Progenitor cell of endocrine pancreas (in vitro differentiated cells): ENCODE data around the gene GNPTAB. TPM values are rescaled to one million over a fixed set of nuclear protein-coding genes. Genes with fewer than 3 reads are reported as not detected.
"Not testable (repeated sequence)": the region's sequence is repeated elsewhere in the genome, so short reads cannot be mapped to it uniquely, and the experiment has no call there.

Experiments used
- DNase-seq: peaks from one replicate; pipeline ENCODE4 v3.0.0; 2021; ENCODE audit warnings: low spot score; ENCODE audit not compliant: unreplicated experiment
- H3K27ac Mint-ChIP-seq: 2 replicates; pipeline ENCODE4 v1.8.0; 2021; ENCODE audit warnings: mild to moderate bottlenecking, moderate library complexity, mixed read lengths
- H3K27me3 Mint-ChIP-seq: 2 replicates; pipeline ENCODE4 v1.8.0; 2021; ENCODE audit warnings: mixed read lengths
- H3K36me3 Mint-ChIP-seq: 2 replicates; pipeline ENCODE4 v1.8.0; 2022; ENCODE audit warnings: mixed read lengths; ENCODE audit not compliant: insufficient read depth
- H3K4me1 Mint-ChIP-seq: 2 replicates; pipeline ENCODE4 v1.8.0; 2021; ENCODE audit warnings: low read depth, mixed read lengths
- H3K4me3 Mint-ChIP-seq: 2 replicates; pipeline ENCODE4 v1.8.0; 2021; ENCODE audit warnings: low read depth, mild to moderate bottlenecking, moderate library complexity, mixed read lengths
- H3K9me3 Mint-ChIP-seq: 2 replicates; pipeline ENCODE4 v1.8.0; 2021; ENCODE audit warnings: low read depth, mixed read lengths
- total RNA-seq: library from RNA; stranded (reverse); gene quantifications from 2 replicates; pipeline ENCODE4 v1.2.1, GENCODE V29; 2021
- TF ChIP-seq, protein P1 (sequence below): fragments of 200-600 bp; sonication (generic); IDR thresholded peaks from one replicate; pipeline ENCODE4 v1.5.0; 2021; ENCODE audit warnings: antibody characterized with exemption, mild to moderate bottlenecking; ENCODE audit not compliant: unreplicated experiment

GNPTAB gene
- total RNA-seq, 1 donor from 2014 or later, result 23.2 TPM

DNA sequence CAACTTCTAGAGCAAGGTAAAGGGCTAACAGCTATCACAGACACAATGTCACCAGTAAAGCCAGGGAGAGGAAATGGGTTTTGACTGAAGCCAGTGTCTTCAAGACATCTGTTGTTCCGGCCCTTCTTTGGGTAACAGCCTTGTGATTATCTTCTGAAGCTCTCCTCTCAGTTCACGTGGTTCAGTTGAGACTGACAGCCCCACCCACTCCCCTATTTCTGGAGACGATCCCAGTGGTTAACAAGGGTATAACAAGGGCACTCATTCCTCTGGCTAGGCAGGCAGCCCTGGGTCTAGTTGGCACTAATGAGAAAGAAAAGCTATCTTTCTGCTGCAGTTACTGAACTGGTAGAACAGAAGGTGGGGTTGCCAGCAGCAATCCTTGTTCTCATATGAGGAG lies 6.9 kb downstream of the GNPTAB start:
- TF ChIP-seq, protein P1, sequence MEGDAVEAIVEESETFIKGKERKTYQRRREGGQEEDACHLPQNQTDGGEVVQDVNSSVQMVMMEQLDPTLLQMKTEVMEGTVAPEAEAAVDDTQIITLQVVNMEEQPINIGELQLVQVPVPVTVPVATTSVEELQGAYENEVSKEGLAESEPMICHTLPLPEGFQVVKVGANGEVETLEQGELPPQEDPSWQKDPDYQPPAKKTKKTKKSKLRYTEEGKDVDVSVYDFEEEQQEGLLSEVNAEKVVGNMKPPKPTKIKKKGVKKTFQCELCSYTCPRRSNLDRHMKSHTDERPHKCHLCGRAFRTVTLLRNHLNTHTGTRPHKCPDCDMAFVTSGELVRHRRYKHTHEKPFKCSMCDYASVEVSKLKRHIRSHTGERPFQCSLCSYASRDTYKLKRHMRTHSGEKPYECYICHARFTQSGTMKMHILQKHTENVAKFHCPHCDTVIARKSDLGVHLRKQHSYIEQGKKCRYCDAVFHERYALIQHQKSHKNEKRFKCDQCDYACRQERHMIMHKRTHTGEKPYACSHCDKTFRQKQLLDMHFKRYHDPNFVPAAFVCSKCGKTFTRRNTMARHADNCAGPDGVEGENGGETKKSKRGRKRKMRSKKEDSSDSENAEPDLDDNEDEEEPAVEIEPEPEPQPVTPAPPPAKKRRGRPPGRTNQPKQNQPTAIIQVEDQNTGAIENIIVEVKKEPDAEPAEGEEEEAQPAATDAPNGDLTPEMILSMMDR, result peak; percentile 25
- no peaks in the 10 kb centered on the region for H3K27me3 Mint-ChIP-seq
- peaks cover 2% of the 10 kb centered on the region for H3K4me1 Mint-ChIP-seq
- no peak overlapping the region for H3K27ac Mint-ChIP-seq
- peaks cover 4% of the 10 kb centered on the region for H3K9me3 Mint-ChIP-seq
- H3K4me3 Mint-ChIP-seq, result no peak overlapping the region
- no peak for DNase-seq
- H3K36me3 Mint-ChIP-seq, result no peaks in the 10 kb centered on the region

DNA sequence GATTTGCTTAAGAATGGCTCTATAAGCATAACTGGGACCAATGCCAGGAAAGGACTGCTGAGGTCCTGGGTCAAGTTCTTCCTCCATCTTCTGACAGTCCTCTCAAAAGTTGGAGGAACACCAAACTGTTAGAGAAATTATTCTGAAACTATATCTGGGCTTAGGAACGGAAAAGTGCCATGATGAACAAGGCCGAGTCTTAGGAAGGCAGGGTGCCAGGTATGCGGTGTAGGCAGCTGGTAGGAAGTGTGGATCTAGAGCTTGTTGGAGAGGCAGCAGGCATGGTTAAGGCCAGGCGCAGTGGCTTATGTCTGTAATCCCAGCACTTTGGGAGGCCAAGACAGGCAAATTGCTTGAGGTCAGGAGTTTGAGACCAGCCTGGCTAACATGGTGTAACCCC lies 7.7 kb downstream of the GNPTAB start:
- Mint-ChIP-seq H3K27me3 (no peaks in the 10 kb centered on the region), H3K4me1 (peaks cover 2% of the 10 kb centered on the region), H3K9me3 (peaks cover 4% of the 10 kb centered on the region), H3K27ac (no peak overlapping the region), H3K4me3 (no peak overlapping the region), H3K36me3 (no peaks in the 10 kb centered on the region)
- TF ChIP-seq, protein P1, result no peak
- DNase-seq, result no peak

DNA sequence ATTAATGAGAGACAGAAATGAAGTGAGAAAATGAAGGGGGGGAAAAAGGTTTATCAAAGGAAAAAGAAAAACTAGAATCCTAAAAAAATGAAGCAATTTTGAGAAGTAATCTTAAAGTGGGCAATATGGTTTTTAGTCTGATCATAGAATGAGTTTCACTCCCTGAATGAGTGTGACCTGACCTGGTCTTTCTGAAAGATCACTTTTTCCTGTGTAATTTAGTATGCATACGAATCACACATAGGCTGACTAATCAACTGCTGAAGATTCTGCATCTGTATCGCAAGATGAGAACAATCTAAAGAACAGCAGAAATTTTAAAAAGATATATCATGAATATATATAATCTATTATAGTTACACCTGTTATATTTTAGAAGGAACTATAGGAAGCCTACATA lies 11.3 kb downstream of the GNPTAB start:
- H3K27ac Mint-ChIP-seq, result no peak overlapping the region
- no peaks in the 10 kb centered on the region for H3K36me3 Mint-ChIP-seq
- H3K9me3 Mint-ChIP-seq, result peaks cover 11% of the 10 kb centered on the region
- H3K27me3 Mint-ChIP-seq, result no peaks in the 10 kb centered on the region
- no peak overlapping the region for H3K4me3 Mint-ChIP-seq
- H3K4me1 Mint-ChIP-seq, result no peaks in the 10 kb centered on the region
- TF ChIP-seq, protein P1, result no peak
- no peak for DNase-seq

DNA sequence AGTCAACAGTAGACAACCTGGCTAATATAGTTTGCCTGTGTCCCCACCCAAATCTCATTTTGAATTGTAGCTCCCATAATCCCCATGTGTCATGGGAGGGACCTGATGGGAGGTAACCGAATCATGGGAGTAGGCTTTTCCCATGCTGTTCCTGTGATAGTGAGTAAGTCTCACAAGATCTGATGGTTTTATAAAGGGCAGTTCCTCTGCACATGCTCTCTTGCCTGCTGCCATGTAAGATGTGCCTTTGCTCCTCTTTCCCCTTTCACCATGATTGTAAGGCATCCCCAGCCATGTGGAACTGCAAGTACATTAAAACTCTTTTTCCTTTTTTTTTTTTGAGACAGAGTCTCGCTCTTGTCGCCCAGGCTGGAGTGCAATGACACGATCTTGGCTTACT lies 12.1 kb downstream of the GNPTAB start:
- not testable (repeated sequence) for H3K36me3 Mint-ChIP-seq, H3K4me3 Mint-ChIP-seq, DNase-seq, H3K27me3 Mint-ChIP-seq, H3K4me1 Mint-ChIP-seq, H3K27ac Mint-ChIP-seq
- peaks cover 11% of the 10 kb centered on the region for H3K9me3 Mint-ChIP-seq

DNA sequence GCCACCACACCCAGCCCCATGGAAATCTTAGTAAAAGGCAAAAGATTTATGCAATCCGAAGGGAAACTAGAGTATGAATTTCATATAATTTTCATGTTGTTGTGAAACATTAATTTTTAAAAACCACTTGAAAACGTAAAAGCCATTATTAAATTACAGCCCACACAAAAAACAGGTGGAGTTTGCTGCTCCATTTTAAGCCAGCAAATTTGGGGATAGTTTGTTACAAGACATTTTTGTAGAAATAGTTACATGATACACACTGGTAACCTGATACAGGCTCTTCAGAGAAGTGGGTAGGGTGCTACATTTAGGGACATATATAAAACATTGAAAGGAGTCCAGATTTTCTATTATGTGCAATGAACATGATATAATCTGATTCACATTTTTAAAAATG lies 17.6 kb downstream of the GNPTAB start:
- no peak overlapping the region for H3K4me3 Mint-ChIP-seq
- DNase-seq, result no peak
- no peaks in the 10 kb centered on the region for H3K4me1 Mint-ChIP-seq
- H3K9me3 Mint-ChIP-seq, result peaks cover 7% of the 10 kb centered on the region
- no peak overlapping the region for H3K27ac Mint-ChIP-seq
- no peaks in the 10 kb centered on the region for H3K27me3 Mint-ChIP-seq
- TF ChIP-seq, protein P1, result no peak
- H3K36me3 Mint-ChIP-seq, result peaks cover 2% of the 10 kb centered on the region

DNA sequence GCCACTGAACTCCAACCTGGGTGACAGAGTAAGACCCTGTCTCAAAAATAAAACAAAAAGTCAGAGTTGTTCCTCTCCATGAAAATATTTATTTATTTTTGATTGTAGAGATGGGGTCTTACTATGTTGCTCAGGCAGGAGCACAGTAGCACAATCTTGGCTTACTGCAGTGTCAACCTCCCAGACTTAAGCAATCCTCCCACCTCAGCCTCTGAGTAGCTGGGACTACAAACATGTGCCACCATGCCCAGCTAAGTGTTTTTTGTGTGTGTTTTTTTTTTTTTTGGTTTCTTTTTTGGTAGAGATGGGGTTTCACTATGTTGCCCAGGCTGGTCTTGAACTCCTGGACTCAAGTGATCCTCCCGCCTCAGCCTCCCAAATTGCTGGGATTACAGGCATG lies 18.0 kb downstream of the GNPTAB start:
- not testable (repeated sequence) for H3K4me3 Mint-ChIP-seq, H3K27ac Mint-ChIP-seq, DNase-seq, H3K9me3 Mint-ChIP-seq, H3K36me3 Mint-ChIP-seq, H3K27me3 Mint-ChIP-seq, H3K4me1 Mint-ChIP-seq

DNA sequence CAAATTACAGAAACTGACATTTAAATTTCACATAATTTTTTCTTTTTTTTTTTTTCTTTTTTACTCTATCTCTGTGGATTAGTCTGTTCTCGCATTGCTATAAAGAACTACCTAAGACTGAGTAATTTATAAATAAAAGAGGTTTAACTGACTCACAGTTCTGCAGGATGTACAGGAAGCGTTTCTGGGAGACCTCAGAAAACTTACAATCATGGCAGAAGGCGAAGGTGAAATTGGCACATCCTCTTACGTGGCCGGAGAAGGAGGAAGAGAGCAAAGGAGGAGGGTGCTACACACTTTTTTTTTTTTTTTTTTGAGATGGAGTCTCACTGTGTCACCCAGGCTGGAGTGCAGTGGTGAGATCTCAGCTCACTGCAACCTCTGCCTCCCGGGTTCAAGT lies 19.4 kb downstream of the GNPTAB start:
- not testable (repeated sequence) for H3K27me3 Mint-ChIP-seq, H3K27ac Mint-ChIP-seq, H3K9me3 Mint-ChIP-seq

More for the DNA sequence above, 19.4 kb downstream of the GNPTAB start:
- not testable (repeated sequence) for H3K36me3 Mint-ChIP-seq, H3K4me1 Mint-ChIP-seq, DNase-seq, H3K4me3 Mint-ChIP-seq
